HG03571 (cell line): ENCODE measurements around the gene ITPR3.

ENCODE experiments used
- ATAC-seq: cut with Tn5 transposase; IDR thresholded peaks from one replicate; pipeline ENCODE4 v1.9.1; 2021; ENCODE audit not compliant: unreplicated experiment

Gene ITPR3

GRCh38 chr6:33695451-33695887 lies 74.3 kb downstream of the ITPR3 start:
- no peak for ATAC-seq

- ATAC-seq, result no peak
Observed at GRCh38 chr6:33696076-33696475, 75.0 kb downstream of the ITPR3 start.

- no peak for ATAC-seq
Observed at GRCh38 chr6:33696548-33697518, 75.7 kb downstream of the ITPR3 start.

GRCh38 chr6:33697845-33698244 lies 76.7 kb downstream of the ITPR3 start:
- ATAC-seq, result no peak

- ATAC-seq, result no peak
Observed at GRCh38 chr6:33698494-33698893, 77.4 kb downstream of the ITPR3 start.

GRCh38 chr6:33699131-33699530 lies 78.0 kb downstream of the ITPR3 start:
- no peak for ATAC-seq

GRCh38 chr6:33699739-33700138 lies 78.6 kb downstream of the ITPR3 start:
- no peak for ATAC-seq

- ATAC-seq, result no peak
Observed at GRCh38 chr6:33700391-33701050, 79.4 kb downstream of the ITPR3 start.

- ATAC-seq, result no peak
Observed at GRCh38 chr6:33702345-33702977, 81.3 kb downstream of the ITPR3 start.

GRCh38 chr6:33704215-33705066 lies 83.3 kb downstream of the ITPR3 start:
- no peak for ATAC-seq

- ATAC-seq, result no peak
Observed at GRCh38 chr6:33705268-33705885, 84.3 kb downstream of the ITPR3 start.

- ATAC-seq, result no peak
Observed at GRCh38 chr6:33705955-33706725, 85.0 kb downstream of the ITPR3 start.

GRCh38 chr6:33707771-33708170 lies 86.6 kb downstream of the ITPR3 start:
- ATAC-seq, result no peak

GRCh38 chr6:33708516-33709204 lies 87.5 kb downstream of the ITPR3 start:
- ATAC-seq, result no peak

- ATAC-seq, result no peak
Observed at GRCh38 chr6:33709605-33710295, 88.6 kb downstream of the ITPR3 start.

- ATAC-seq, result no peak
Observed at GRCh38 chr6:33710296-33711121, 89.4 kb downstream of the ITPR3 start.
